ENCODE data around the gene PALMD. TPM values are rescaled to one million over a fixed set of nuclear protein-coding genes. Genes with fewer than 3 reads are reported as not detected.

Gene PALMD
- total RNA-seq, 4 donors from 2014 or later = 60.7 to 254 (median 79.1) TPM

DNA sequence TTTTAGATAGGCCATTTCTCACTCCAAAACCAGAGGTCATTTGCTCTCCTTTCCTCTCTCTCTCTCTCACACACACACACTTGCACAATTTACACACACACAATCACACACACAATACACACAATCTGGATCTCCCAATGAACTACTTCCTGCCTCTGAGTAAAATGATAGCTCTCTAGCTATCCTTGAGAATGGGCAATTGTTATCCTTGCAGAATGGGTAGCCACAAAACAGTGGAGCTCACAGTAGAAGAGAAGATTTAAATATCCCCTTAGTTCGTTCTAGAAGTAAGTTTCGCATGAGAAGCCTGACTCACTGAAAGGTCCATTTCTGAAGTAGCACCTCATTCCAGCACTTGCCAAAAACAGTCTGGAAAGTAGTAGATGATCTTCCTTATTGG lies 17.6 kb downstream of the PALMD start:
- Histone ChIP-seq H3K36me3 (peaks cover 0 to 16% of the 10 kb centered on the region in 2 donors), H3K4me3 (no peak overlapping the region), H3K4me1 (peaks cover 67 to 85% of the 10 kb centered on the region in 2 donors), H3K27ac (peak overlapping the region; percentile 88 to 97 (median 90)), H3K27me3 (no peaks in the 10 kb centered on the region), H3K9me3 (no peaks in the 10 kb centered on the region)
- in situ Hi-C loops (cut with MboI; ENCODE audit: low sequenced_read_pairs in 4 of 4) = no loop called here
- ATAC-seq = no peak
- intact Hi-C loops (cut with DNase I; ENCODE audit: low total_unique reads) = loop anchor here (2.0 to 10.0 kb wide), 2 partner anchors 21 to 181 kb away; no protein-coding TSS in a partner anchor
- DNase-seq = no peak
- TF ChIP-seq POLR2A (IDR thresholded peaks at IDR 0.05) = no peak
- TF ChIP-seq CTCF (IDR thresholded peaks at IDR 0.05 in 4 of 5, conservative IDR thresholded peaks at IDR 0.05 in 1 of 5) = no peak

GRCh38 chr1:99665212-99665611 lies 19.3 kb downstream of the PALMD start:
- no peak for TF ChIP-seq CTCF (IDR thresholded peaks at IDR 0.05 in 4 of 5, conservative IDR thresholded peaks at IDR 0.05 in 1 of 5)
- no peak for TF ChIP-seq POLR2A (IDR thresholded peaks at IDR 0.05)
- no peaks in the 10 kb centered on the region for H3K9me3 ChIP-seq
- ATAC-seq = no peak
- peaks cover 0 to 25% of the 10 kb centered on the region in 2 donors for H3K36me3 ChIP-seq
- H3K4me1 ChIP-seq = peaks cover 62 to 85% of the 10 kb centered on the region in 2 donors
- H3K27ac ChIP-seq = peak overlapping the region; percentile 88 to 97 (median 90)
- in situ Hi-C loops (cut with MboI; ENCODE audit: low sequenced_read_pairs in 4 of 4) = no loop called here
- DNase-seq = no peak
- intact Hi-C loops (cut with DNase I; ENCODE audit: low total_unique reads) = loop anchor here (10.0 kb wide), 1 partner anchor 180 kb away; no protein-coding TSS in a partner anchor
- H3K4me3 ChIP-seq = no peak overlapping the region
- H3K27me3 ChIP-seq = no peaks in the 10 kb centered on the region

DNA sequence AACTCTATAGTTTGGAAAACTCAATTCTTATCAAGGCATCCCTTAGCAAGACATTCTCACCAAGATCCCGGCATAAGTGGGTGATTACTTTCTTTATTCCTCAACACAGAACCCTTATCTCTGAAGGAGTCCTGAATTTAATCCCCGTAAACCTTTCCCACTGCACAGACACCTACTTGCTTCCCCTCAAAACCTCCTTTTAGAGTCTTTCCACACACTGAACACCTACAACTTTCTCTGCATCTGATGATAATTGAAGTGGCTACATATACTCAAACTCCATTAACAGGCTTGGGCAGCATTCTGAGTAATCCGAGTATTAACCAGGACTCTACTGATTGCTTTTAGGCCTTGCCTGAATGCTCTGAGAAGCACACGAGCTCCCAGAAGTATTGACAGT lies 23.5 kb downstream of the PALMD start:
- peaks cover 0 to 29% of the 10 kb centered on the region in 2 donors for H3K36me3 ChIP-seq
- TF ChIP-seq POLR2A (IDR thresholded peaks at IDR 0.05) = no peak
- TF ChIP-seq CTCF (IDR thresholded peaks at IDR 0.05 in 4 of 5, conservative IDR thresholded peaks at IDR 0.05 in 1 of 5) = no peak
- intact Hi-C loops (cut with DNase I; ENCODE audit: low total_unique reads) (loop anchor here (10.0 kb wide), 1 partner anchor 175 kb away; no protein-coding TSS in a partner anchor), in situ Hi-C loops (cut with MboI; ENCODE audit: low sequenced_read_pairs in 4 of 4) (no loop called here)
- no peak for DNase-seq
- H3K4me3 ChIP-seq = no peak overlapping the region
- H3K9me3 ChIP-seq = no peaks in the 10 kb centered on the region
- H3K27ac ChIP-seq = peak overlapping the region; percentile 88 to 97 (median 90)
- no peak for ATAC-seq
- H3K4me1 ChIP-seq = peaks cover 62 to 85% of the 10 kb centered on the region in 2 donors
- no peaks in the 10 kb centered on the region for H3K27me3 ChIP-seq

GRCh38 chr1:99669821-99670220 lies 23.9 kb downstream of the PALMD start:
- intact Hi-C loops (cut with DNase I; ENCODE audit: low total_unique reads) = loop anchor here (10.0 kb wide), 1 partner anchor 175 kb away; no protein-coding TSS in a partner anchor
- Histone ChIP-seq H3K4me3 (no peak overlapping the region), H3K4me1 (peaks cover 64 to 85% of the 10 kb centered on the region in 2 donors), H3K27ac (peak overlapping the region; percentile 88 to 97 (median 90)), H3K27me3 (no peaks in the 10 kb centered on the region), H3K36me3 (peaks cover 0 to 27% of the 10 kb centered on the region in 2 donors), H3K9me3 (no peaks in the 10 kb centered on the region)
- DNase-seq = no peak
- no peak for TF ChIP-seq POLR2A (IDR thresholded peaks at IDR 0.05)
- no peak for TF ChIP-seq CTCF (IDR thresholded peaks at IDR 0.05 in 4 of 5, conservative IDR thresholded peaks at IDR 0.05 in 1 of 5)
- ATAC-seq = peak in 1 of 2 donors; percentile 22
- in situ Hi-C loops (cut with MboI; ENCODE audit: low sequenced_read_pairs in 4 of 4) = no loop called here
